ENCODE data around the gene BICDL1. TPM values are rescaled to one million over a fixed set of nuclear protein-coding genes. Genes with fewer than 3 reads are reported as not detected.

The BICDL1 gene
- total RNA-seq, 1 experiment from 2014 or later = 22.2 TPM

- TF ChIP-seq SIN3A (IDR thresholded peaks at IDR 0.05; ENCODE audit: borderline replicate concordance, insufficient read depth, low read depth, low read length) (no peak), TCF7L2 (IDR thresholded peaks at IDR 0.05; ENCODE audit: low read depth, low read length) (no peak), POLR2AphosphoS5 (IDR thresholded peaks at IDR 0.05; ENCODE audit: low read depth, low read length) (no peak), REST (IDR thresholded peaks at IDR 0.05; ENCODE audit: insufficient read depth in 1 of 2, low read depth in 2 of 2, low read length in 1 of 2) (no peak), CTCF (IDR thresholded peaks at IDR 0.05) (no peak)
- no TSS peak for BruUV-seq (replicated peaks)
- Histone ChIP-seq H3K27me3 (ENCODE audit: control insufficient read depth, insufficient read depth, low read length) (no peaks in the 10 kb centered on the region), H3K4me1 (ENCODE audit: control insufficient read depth, insufficient read depth, low read length) (peaks cover 17% of the 10 kb centered on the region), H3K36me3 (ENCODE audit: control insufficient read depth, insufficient read depth, low read length) (no peaks in the 10 kb centered on the region), H3K9me3 (ENCODE audit: control insufficient read depth, insufficient read depth, low read depth, low read length) (no peaks in the 10 kb centered on the region), H3K27ac (ENCODE audit: low read length) (peak overlapping the region; percentile 55), H3K4me3 (ENCODE audit: low read depth in 2 of 2, low read length in 2 of 2) (peak overlapping the region; percentile 79 to 80)
- intact Hi-C loops (cut with micrococcal nuclease; ENCODE audit: unreplicated experiment) = no loop called here
- CTCF ChIA-PET = interaction anchor here (0.5 kb wide), 1 partner anchor 84 kb away, joined by 4 read pairs; no protein-coding TSS in a partner anchor
- DNase-seq (ENCODE audit: low read depth, low spot score) = no peak
- POLR2A ChIA-PET = no interaction called here
- no peak for ATAC-seq
- in situ Hi-C loops (cut with HindIII; ENCODE audit: low pct_unique_long_range_greater_than_20kb, low sequenced_read_pairs) = no loop called here
Measured at GRCh38 chr12:120118321-120119061, 129.5 kb downstream of the BICDL1 start.

GRCh38 chr12:120119271-120119973 is 130.4 kb downstream of the BICDL1 start:
- no peak overlapping the region for H3K4me3 ChIP-seq (ENCODE audit: low read depth in 2 of 2, low read length in 2 of 2)
- ATAC-seq (no peak), DNase-seq (ENCODE audit: low read depth, low spot score) (no peak)
- ChIA-PET POLR2A (interaction anchor here (0.5 to 0.7 kb wide), 2 partner anchors 9 to 125 kb away, joined by 4 to 7 read pairs; no protein-coding TSS in a partner anchor), CTCF (no interaction called here)
- no peak overlapping the region; the same call in 1 of the 2 replicates for H3K27ac ChIP-seq (ENCODE audit: low read length)
- peaks cover 17% of the 10 kb centered on the region for H3K4me1 ChIP-seq (ENCODE audit: control insufficient read depth, insufficient read depth, low read length)
- H3K36me3 ChIP-seq (ENCODE audit: control insufficient read depth, insufficient read depth, low read length) = no peaks in the 10 kb centered on the region
- in situ Hi-C loops (cut with HindIII; ENCODE audit: low pct_unique_long_range_greater_than_20kb, low sequenced_read_pairs) (no loop called here), intact Hi-C loops (cut with micrococcal nuclease; ENCODE audit: unreplicated experiment) (no loop called here)
- TF ChIP-seq POLR2AphosphoS5 (IDR thresholded peaks at IDR 0.05; ENCODE audit: low read depth, low read length) (no peak), SIN3A (IDR thresholded peaks at IDR 0.05; ENCODE audit: borderline replicate concordance, insufficient read depth, low read depth, low read length) (no peak), REST (IDR thresholded peaks at IDR 0.05; ENCODE audit: insufficient read depth in 1 of 2, low read depth in 2 of 2, low read length in 1 of 2) (no peak), CTCF (IDR thresholded peaks at IDR 0.05) (no peak), TCF7L2 (IDR thresholded peaks at IDR 0.05; ENCODE audit: low read depth, low read length) (no peak)
- no peaks in the 10 kb centered on the region for H3K27me3 ChIP-seq (ENCODE audit: control insufficient read depth, insufficient read depth, low read length)
- no peaks in the 10 kb centered on the region for H3K9me3 ChIP-seq (ENCODE audit: control insufficient read depth, insufficient read depth, low read depth, low read length)
- no TSS peak for BruUV-seq (replicated peaks)

Measured in Panc1 (cell line).